Measurements from ENCODE around the gene PCDH9.

PCDH9 gene

GRCh38 chr13:66492479-66492878, 737.7 kb downstream of the PCDH9 start:
- DNase-seq = no peak

DNA sequence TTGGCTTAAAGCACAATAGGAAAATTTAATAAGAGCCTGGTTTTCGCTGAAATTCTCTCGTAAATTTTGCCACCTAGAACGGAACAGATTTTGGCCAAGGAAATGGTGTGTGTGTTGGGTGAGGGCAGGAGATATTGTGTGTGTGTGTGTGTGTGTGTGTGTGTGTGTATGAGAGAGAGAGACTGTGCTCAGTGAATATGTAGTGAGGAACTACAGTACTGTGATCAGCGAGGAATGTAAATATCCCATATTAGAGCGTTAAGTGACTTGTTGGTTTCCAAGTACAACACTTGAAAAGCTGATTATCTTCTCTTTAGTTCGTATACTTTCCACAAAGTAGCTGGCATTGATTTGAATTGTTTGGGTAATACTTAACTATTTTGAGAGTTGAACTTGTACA, 738.9 kb downstream of the PCDH9 start:
- DNase-seq = no peak

GRCh38 chr13:66489586-66489985, 740.5 kb downstream of the PCDH9 start:
- no peak for DNase-seq

DNA sequence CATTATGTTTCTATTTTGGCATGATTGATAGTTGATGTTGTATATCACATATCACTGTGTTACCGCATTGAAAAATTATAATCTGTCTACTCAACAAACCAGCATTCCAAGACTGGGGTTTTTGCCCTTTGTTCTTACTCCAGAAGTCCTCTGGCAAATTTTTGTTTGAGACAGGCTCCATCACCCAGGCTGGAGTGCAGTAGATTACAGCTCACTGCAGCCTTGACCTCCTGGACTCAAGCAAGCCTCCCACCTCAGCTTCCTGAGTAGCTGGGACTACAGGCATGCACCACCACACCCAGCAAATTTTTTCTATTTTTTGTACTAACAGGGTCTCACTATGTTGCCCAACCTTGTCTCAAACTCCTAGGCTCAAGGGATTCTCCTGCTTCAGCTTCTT, 741.0 kb downstream of the PCDH9 start:
- no peak for DNase-seq

- DNase-seq = no peak
Measured at GRCh38 chr13:66483712-66484111, 746.4 kb downstream of the PCDH9 start.

DNA sequence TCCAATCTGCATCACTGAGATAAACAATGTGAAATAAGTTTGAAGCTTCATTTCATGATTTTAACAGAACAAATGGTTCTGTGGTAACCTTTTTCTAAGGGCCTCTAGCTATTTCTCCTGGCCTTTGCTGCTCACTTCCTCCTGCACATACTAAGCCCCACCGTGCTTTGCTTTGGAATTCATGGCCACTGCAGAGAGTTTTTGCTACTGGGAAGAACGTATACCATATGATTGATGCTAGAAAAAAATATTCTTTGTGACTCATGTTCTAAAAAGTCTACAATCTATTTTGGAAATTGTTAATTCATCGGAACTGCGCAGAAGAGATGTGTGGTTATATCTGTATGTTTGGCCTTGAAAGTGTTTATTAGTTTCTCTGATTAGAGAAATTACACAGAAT, 747.3 kb downstream of the PCDH9 start:
- no peak for DNase-seq

DNA sequence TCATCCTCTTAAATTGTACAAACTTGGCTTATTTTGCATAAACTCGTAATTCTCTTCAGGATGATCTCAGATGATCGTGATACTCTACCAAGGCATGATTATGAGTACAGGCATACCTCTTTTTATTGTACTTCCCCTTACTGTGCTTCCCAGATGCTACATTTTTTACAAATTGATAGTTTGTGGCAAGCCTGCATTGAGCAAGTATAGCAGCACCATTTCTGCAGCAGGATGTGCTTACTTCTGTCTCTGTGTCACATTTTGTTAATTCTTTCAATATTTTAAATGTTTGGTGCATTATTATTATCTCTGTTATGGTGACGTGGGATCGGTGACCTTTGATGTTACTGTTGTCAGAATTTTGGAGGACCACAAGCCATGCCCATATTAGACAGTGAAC, 752.3 kb downstream of the PCDH9 start:
- DNase-seq = no peak

DNA sequence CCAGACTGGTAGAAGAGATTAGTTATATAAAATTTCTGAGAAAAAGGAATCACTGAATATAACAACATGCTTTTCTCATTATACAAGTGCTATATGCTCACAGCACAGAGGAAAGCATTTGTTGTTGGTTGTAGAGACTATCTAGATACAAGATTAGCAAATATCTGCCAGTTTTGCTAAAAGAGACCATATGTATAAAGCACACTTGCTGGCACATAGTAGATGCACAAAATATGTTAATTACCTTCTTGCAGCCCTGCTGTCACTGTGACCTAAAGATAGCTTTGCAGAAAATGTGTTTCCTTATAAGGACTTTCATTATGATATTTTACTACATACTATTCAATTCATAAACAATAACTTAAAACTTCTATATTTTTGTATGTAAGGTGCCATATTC, 755.1 kb downstream of the PCDH9 start:
- DNase-seq = no peak

DNA sequence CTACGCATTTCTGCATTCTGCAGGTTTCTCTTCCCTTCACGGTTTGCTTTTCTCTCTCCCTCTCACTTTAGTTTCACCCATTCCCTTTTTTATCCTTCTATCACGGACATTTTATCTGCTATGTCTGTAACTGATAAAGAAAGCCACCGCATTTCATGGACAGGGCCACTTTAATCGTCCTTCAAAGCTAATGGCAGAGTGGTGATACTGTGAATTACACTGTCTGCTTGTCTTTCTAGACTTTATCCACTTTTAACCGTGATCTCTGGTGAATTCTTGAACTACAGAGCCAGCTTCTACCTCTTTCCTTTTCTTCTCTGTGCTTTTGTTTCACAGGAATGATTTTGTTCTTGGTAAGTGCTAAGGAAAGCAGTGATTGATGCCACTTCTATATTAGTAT, 760.4 kb downstream of the PCDH9 start:
- DNase-seq = no peak

DNA sequence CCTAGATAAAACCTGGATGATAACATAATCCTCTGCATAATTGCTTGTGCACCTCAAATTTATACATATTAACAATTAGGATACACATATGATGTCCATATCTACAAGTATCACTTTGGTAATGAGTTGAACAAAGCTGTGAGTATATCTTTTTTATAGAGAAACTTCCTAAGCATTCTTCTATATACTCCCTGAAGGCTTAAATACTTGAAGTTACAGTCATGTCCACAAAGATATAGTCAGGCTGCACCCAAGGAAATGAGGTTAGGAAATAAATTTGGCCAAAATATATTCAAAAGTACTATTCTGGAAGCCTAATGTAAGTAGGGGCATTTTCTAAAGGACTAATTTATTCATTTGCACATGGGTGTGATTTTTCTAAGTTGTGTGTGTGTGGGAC, 761.5 kb downstream of the PCDH9 start:
- DNase-seq = no peak

- DNase-seq = no peak
Measured at GRCh38 chr13:66462187-66462586, 767.9 kb downstream of the PCDH9 start.

GRCh38 chr13:66461021-66461420, 769.1 kb downstream of the PCDH9 start:
- DNase-seq = no peak

- no peak for DNase-seq
Measured at GRCh38 chr13:66459634-66460033, 770.5 kb downstream of the PCDH9 start.

GRCh38 chr13:66459143-66459542, 771.0 kb downstream of the PCDH9 start:
- no peak for DNase-seq

DNA sequence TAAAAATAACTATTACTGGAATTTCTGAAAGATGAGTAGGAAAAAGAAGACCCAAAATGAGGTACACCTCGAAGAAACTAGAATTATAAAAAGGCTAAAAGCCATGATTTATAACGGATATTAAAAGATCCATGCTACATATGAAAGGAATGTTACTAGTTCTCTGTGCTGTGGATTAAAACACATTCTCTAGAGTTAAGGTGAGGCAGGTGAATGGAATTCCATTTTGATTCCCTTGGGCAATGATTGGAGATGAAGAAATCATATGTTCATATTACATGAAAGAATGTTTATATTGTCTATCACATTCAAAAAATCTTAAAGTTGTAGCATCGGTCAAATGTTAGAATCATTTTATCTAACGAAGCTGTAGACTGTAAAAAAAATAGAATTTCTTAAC, 783.7 kb downstream of the PCDH9 start:
- no peak for DNase-seq

GRCh38 chr13:66443926-66444325, 786.2 kb downstream of the PCDH9 start:
- DNase-seq = no peak

GRCh38 chr13:66440938-66441337, 789.2 kb downstream of the PCDH9 start:
- no peak for DNase-seq

DNA sequence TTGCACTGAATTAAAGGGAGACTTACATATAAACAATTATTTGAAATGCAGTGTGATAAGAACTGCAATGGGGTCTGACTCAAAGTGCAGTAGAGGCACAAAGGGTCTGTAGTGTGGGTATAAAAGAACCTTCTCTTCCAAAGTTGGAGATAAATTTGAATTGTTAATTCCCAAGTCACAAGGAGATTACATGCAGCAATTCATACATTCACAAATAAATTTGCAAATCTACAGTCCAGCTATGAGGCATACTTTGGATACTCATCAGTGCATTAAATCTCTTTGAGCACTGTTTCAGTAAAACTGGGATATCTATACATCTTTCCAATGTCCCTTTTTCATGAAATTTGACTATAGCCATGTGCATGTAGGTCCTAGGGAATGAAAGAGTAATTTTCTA, 799.4 kb downstream of the PCDH9 start:
- DNase-seq = no peak

DNA sequence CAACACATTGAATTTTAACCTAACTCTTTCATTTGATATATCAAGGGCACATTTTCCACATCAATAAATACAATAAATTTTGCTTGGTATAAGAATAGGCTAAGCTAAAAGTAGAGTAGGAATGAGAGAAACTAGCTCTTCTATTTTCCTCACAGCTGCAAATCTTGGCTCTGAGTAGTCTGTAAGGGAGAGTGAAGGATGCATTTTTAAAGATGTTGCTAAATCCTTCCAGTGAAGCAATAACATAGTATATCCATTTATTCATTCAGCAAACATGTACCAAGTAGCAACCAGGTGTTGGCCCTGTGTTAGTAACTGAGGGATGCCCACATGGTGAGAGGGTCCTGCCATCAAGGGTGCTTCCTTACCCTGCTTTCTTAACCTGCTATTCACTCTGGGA, 799.9 kb downstream of the PCDH9 start:
- no peak for DNase-seq

DNA sequence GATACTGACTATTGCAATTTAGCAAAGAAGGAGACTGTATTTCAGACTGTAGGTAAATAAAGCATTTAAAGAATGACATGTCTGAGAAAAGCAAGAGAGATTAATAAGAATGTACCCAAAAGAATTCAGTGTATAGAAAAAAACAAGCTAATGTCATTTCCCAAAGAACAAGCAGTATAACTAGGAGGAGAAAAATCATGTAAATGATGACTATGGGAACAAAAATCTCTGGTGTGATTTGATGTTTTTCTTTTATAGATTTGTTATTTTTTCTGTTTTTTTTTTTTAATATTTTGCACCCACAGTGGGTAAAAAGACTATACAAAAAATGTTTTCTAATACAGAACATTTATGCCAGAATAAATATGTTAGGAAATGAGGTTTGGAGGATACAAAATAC, 801.0 kb downstream of the PCDH9 start:
- no peak for DNase-seq

- DNase-seq = no peak
Measured at GRCh38 chr13:66427458-66427861, 802.7 kb downstream of the PCDH9 start.

DNA sequence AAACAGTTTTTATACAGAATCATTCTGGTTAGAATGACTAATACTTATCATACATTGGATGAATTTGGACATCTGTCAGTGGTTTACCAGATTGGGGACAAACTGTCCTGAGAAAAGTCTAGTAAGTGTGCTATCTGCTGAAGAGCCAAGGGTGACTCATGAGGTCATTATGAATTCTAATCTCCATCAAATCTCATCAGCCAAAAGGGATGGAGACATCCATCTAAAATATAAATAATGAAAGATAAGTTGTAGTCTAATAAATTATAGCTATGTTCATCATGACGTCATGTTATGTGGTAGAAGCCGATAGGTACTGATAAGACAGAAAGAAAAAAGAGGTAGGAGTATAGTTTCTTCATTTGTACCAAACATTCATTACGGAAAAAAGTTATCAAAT, 804.4 kb downstream of the PCDH9 start:
- DNase-seq = no peak

GRCh38 chr13:66424422-66424821, 805.7 kb downstream of the PCDH9 start:
- DNase-seq = no peak

DNA sequence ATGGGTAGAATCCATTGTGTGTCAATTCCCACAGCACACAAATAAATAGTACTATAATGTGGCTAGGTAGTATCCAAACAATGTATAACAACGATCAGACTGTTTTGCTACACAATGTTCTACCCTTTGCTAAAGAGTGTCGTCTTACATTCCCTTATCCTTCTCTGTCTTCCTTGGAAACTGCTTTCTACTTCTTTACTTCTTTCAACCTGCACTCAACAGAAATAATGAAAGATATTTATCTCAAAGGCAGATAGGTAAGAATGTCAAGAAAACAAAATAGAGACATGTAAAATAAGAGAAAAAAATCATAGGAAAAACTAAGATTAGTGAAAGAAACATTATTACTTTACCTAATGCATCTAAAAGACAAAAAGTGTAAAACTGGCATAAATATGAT, 814.7 kb downstream of the PCDH9 start:
- no peak for DNase-seq

DNA sequence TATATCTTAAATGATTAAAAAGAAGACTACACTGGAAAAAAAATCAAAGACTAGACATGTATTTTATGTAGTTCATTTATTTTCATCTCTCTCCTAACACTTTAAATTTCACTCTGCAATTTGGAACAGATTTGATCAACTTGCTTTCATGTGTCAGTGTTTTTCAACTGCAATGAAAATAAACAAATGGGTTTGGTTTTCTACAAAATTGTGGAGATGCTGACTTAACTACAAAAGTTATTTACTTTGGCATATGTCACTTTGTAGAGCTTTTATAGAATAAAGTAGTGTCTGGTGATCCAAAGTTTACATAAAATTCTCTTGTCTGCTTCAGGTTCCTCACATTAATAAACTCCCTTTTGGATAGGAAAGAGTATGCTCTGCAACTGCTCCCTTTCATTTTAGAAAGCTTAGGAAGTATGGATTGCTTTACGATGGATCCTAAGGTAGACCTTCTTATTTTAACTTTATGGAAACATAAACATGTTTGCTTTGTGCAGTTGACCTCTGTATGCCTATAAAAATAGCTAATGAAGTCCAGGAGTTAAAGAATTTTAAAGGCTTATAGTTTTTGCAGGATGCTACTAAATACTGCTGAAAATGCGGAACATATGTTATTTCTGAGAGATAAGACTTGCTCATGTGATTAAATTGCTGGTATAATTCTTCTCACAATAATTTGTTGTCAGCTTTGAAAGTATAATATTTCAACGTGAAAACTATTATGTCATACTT, 815.9 kb downstream of the PCDH9 start:
- DNase-seq = no peak

- no peak for DNase-seq
Measured at GRCh38 chr13:66410314-66410713, 819.8 kb downstream of the PCDH9 start.
